Eye (tissue), 1 donor: ENCODE data around the gene ARHGEF10L.

Source experiments
- DNase-seq: peaks from one replicate; pipeline ENCODE4 v3.0.0-alpha.2; 2015

The ARHGEF10L gene

DNA sequence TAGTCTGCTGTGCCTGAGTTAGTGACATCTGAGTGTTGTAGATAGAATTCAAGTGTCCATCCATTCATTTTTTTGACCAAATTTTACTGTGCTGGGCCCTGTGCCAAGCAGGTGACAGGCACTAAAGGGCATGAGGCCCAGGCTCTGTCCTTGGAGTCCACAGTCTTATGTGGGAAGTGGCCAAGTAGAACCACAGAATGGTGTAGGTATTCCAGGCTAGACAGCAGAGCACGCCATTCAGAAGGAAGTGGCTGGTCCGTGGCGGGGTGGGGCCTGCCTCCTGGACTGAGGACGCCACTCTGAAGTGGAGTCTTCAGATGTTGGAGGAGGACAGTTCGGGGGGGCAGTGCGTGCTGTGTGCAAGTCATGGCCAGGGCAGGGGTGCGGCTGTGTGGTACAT is 146.8 kb downstream of the ARHGEF10L start:
- no peak for DNase-seq

- DNase-seq: no peak
Measured at GRCh38 chr1:17687145-17687544, 147.6 kb downstream of the ARHGEF10L start.

- no peak for DNase-seq
Measured at GRCh38 chr1:17688217-17688810, 148.8 kb downstream of the ARHGEF10L start.

DNA sequence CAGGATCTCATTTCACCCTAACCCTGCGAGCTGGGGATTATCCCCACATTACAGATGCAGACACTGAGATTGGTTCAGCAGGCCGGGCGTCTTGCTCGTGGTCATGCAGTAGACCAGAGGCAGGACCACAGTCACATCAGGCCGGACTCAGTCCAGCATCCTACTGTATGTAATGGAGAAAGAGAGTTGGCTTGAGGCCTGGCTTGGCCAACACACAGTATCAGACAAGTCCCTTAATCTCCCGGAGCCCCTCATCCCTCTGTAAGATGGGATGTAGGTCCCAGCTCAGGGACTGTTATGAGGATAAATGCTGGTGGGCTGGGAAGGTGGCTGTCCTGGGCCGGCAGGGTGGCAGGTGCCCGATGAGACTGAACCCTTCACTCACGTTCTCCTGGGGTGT is 149.5 kb downstream of the ARHGEF10L start:
- no peak for DNase-seq

- no peak for DNase-seq
Measured at GRCh38 chr1:17690906-17691634, 151.6 kb downstream of the ARHGEF10L start.

DNA sequence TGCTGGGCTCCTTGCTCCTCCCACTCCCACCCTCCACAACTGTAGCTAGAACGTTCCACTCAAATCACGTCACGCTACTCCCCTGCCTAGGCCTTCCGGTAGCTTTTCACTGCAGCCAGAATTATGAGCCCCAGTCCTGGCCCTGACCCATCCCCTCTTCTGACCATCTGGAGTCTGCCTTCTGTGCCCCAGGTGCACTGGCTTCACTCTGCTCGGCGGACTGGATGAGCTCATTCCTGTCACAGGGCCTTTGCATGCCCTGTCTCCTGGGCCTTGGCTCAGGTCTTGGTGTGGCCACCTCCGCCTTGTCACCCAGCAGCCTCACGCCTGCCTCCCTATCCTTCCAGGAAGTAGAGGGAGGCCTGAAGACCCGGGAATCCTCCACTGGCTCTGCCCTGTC is 153.1 kb downstream of the ARHGEF10L start:
- no peak for DNase-seq

DNA sequence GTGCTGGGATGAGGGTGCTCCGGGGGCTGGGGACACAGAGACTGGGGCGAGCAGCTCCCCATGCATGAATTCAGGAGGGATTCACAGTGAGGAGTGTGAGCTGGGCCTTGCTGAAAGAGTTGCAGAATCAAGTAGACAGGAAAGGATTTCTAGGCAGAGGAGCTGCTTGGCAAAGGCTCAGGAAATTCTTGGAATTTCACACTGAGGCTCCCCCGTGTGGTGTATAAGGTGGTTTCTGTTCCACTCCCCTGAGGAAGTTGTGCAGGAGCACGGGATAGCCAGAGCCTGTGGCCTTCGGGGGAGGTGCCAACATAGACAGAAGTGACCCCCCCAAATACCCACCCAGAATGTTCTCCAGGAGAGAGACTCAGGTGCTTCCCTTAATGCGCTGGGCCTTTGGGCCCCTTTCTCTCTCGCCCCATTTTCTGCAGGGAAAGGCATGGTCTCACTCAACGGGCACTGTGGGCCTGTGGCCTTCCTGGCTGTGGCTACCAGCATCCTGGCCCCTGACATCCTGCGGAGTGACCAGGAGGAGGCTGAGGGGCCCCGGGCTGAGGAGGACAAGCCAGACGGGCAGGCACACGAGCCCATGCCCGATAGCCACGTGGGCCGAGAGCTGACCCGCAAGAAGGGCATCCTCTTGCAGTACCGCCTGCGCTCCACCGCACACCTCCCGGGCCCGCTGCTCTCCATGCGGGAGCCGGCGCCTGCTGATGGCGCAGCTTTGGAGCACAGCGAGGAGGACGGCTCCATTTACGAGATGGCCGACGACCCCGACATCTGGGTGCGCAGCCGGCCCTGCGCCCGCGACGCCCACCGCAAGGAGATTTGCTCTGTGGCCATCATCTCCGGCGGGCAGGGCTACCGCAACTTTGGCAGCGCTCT is 157.2 kb downstream of the ARHGEF10L start:
- peak; percentile 71 for DNase-seq

GRCh38 chr1:17697458-17697857 is 158.0 kb downstream of the ARHGEF10L start:
- no peak for DNase-seq

DNA sequence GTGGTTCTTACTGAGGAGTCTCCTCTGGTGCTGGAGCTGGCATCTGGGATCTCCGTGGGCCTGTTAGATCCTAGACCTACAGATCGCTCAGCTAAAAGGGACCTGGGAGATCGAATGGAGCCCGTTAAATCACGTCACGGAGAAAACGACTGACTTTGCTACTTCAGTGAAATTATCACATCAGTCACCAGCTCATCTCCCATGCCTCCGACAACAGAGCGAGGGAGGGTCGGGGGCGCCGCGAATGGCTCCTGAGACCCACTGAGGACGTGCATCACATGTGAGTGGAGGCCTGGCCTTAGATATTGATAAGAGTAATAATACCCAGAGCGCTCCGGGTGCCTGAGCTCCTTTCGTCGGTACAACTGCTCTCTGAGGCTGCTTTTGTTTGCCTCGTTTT is 160.1 kb downstream of the ARHGEF10L start:
- DNase-seq: no peak

DNA sequence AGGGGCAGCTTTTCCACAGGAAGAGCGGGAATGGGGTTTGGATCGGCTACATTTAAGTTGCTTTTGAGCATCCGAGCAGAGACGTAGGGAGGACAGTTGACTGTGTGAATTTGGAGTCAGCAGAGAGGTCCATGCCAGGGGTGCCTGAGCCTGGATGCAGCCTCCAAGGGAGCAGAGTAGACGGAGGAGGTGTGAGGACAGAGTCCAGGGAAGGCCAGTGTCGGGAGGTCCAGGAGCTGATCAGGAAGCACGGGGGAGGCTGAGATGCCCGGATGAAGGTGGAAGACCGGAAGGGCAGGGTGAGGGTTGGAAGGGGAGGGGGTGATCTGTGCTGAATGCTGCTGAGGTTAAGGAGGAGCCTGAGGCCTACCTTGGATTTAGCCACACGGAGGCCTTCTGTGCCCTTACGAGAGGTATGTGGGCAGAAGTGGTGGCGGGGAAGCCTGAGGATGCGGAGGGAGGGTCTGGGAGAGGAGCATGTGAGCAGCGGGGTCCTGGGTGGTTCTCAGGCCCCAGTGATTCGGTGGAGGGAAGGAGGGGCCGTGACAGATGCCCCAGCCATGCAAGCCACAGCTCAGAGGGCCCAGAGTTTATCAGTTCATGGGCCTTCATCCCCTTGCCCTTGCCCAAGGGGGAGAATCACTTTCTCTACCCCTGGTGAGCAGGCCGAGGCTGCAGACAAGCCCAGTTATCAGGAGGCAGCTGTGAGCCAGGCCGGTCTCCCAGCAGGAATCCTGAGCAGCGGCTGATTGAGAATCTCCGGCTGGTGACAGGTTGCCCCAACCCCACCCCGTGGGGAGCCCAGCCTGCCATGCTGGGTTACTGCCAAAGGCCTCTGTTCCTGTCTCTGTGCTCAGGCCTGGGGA is 161.7 kb downstream of the ARHGEF10L start:
- peak; percentile 68 for DNase-seq

- DNase-seq: no peak
Measured at GRCh38 chr1:17704176-17704575, 164.7 kb downstream of the ARHGEF10L start.

- DNase-seq: peak; percentile 73
Measured at GRCh38 chr1:17706445-17706844, 166.9 kb downstream of the ARHGEF10L start.

DNA sequence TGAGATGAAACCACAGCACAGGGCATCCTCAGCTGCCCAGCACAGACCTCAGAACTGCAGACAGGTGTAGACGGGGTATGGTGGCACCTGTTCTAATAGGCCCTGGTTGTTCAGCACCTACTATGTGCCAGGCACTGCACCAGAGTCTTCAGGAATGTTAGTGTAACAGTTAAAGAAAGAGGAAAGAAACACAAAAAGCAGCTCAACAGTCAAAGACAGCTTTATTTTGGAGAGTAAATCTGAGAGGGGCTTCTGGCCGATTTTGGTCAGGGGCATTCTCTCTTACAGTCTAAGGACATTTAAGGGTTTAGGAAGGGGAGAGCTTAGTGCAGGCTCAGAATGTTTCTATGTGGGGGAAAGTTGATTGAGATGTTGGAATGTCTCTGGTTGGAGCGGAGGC is 170.5 kb downstream of the ARHGEF10L start:
- no peak for DNase-seq

GRCh38 chr1:17710889-17711576 is 171.5 kb downstream of the ARHGEF10L start:
- DNase-seq: no peak

- no peak for DNase-seq
Measured at GRCh38 chr1:17711577-17711910, 172.0 kb downstream of the ARHGEF10L start.

DNA sequence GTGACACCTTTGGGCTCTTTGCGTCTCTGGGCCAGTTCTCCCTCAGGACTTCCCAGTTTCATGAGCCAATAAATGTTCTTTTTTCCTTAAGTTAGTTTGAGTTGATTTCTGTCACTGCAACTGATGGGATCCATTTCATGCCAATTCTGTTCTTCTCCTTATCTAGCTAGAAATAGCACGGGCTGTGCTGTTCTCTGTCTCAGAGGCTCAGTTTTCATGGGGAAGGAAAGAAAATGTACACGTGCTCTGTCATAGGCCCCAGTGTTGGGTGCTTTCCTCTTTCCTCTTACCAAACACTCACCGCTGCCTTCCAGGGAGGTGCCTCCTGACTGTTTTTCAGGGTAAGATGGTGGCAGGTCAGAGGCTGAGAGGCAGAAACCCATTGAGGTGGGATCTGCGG is 172.4 kb downstream of the ARHGEF10L start:
- DNase-seq: no peak

DNA sequence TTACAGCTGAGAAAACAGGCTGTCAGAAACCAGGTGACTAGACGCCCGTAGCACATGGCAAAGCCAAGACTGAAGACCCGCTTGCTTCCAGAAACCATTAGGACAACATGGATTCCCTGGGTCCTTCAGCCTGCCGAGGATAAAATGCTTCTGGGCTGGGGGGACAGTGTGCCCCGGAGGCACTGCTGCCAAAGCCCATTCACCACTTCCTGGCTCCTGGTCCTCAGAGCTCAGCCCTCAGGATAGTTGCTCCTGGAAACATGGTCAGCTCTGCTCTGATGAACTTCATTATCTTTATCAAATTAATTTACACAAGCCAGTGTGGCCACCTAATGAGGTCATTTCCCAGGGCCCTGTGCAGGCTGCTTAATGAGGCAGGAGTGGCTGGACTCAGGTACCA is 174.5 kb downstream of the ARHGEF10L start:
- DNase-seq: no peak

GRCh38 chr1:17717594-17718535 is 178.4 kb downstream of the ARHGEF10L start:
- peak; percentile 81 for DNase-seq

GRCh38 chr1:17719874-17720273 is 180.4 kb downstream of the ARHGEF10L start:
- no peak for DNase-seq

DNA sequence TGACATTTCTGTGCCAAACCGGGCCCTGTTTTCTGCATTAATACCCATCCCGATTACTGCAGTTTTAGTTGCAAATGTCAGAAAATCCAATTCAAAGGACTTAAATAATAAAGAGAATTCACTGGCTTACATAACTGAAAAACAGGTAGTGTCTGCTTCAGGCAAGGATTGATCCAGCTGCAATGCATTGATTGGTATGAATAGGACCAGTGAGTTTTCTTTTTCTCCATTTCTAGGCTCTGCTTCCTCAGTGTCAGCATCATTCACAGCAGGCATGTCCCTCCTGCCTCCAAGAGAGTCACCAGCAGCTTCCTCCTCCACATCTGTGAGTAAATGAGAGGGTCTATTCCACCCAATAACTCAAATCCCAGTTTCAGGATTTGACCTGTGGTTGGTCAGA is 181.9 kb downstream of the ARHGEF10L start:
- no peak for DNase-seq

DNA sequence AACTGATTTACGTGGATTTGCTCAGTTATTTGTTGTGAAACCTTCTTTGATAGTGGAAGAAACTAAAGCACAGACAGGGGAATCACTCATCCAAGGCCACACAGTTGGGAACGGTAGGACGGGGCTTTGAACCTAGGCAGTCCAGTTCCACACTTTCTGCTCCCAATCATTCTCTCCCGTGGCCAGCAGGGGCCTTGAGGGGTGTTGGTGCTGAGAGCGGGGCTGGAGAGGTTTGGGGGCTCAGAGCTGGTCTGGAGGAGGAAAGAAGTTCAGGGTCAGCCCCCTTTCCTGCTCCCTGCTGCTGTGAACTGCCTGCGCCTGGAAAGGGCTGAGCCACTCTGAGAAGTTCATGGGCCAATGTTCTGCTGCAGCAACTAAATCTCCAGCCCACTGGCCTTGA is 184.2 kb downstream of the ARHGEF10L start:
- no peak for DNase-seq
